Left lobe of liver (tissue), 2 donors: ENCODE results near the gene HMGN3. TPM values are rescaled to one million over a fixed set of nuclear protein-coding genes. Genes with fewer than 3 reads are reported as not detected.
"Not testable (repeated sequence)": the region's sequence is repeated elsewhere in the genome, so short reads cannot be mapped to it uniquely, and the experiment has no call there.

Experiments used
- ATAC-seq: fragments of 200-7000 bp; cut with Tn5 transposase; one replicate; pipeline ENCODE4 v1.9.1; 2020; ENCODE audit warnings: mild to moderate bottlenecking, moderate library complexity
- DNase-seq: peaks from one replicate; pipeline ENCODE4 v3.0.0-alpha.2; 2020; ENCODE audit warnings: low spot score
- total RNA-seq: library from RNA; stranded (reverse); gene quantifications from one replicate; pipeline ENCODE4 v1.2.1, GENCODE V29; 2021
- donor health status: DM: no; HTN: no; CAD: no; lungs with moderate emphysema.
- donor health status: DM: no; HTN: yes; CAD: no.

Gene HMGN3
- 32.4 TPM for total RNA-seq

- ATAC-seq (peak; percentile 88), DNase-seq (peak; percentile 98)
These were observed at the start of gene HMGN3 for GRCh38 chr6:79234150-79235022. Gene HMGN3, minus strand, starts transcription at chr6:79234682.

- DNase-seq, result no peak
These were observed 46.3 kb upstream of the HMGN3 start for GRCh38 chr6:79280756-79281155.

DNA sequence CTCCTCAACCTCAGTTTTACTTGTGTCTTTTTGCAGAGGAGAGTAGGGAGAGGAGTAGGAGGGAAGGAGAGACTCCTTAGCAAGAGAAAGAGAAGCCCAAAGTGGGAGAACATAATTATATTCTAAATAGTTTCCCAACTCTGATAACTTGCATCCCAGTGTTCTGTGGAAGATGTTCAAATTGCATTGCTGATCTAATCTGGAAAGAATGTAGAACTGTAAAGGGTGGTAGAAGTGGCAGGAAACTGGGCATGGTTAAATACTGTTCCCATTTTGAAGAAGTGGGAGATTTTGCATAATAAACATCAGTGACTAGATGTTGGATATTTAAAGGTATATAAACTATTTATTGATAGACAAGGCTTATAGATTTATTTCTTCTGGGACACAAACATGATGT is 42.6 kb upstream of the HMGN3 start:
- DNase-seq, result no peak
- no peak for ATAC-seq

More at GRCh38 chr6:79280756-79281155, 46.3 kb upstream of the HMGN3 start:
- peak; percentile 34 for ATAC-seq

DNA sequence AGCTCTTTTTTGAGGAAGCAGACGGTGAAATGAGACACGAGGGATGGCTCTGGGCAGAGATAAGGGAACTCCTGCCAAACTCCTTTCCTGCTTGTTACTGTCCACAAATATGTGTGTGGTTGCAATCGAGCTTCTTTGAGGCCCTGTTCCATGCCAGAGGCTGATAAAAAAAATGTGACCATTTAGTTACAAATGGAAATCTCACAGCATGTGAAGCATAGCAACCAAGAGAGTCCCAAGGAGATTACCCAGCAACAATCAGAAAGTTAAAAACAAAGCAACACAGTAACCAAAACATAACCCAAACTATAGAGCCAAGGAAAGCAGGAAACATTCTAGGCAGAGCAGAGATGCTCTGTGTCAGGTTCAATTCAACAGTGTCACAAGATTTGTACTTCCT is 35.4 kb upstream of the HMGN3 start:
- DNase-seq (no peak), ATAC-seq (no peak)

- DNase-seq (no peak), ATAC-seq (no peak)
These were observed 32.6 kb upstream of the HMGN3 start for GRCh38 chr6:79267128-79267527.

DNA sequence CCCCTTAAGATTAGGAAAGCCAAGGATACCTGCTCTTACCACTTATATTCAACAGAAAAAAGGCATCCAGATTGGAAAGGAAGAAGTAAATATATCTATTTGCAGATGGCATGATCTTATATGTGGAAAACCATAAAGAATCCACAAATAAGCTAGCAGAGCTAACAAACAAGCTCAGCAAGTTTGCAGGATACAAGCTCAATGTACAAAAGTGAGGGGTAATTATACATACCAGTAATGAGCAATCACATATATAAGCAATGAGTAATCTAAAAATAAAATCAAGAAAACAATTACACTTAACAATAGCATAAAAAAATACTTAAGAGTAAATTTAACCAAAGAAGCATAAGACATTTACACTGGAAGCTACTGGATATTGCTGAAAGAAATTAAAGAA is 31.6 kb upstream of the HMGN3 start:
- ATAC-seq (no peak), DNase-seq (no peak)

DNA sequence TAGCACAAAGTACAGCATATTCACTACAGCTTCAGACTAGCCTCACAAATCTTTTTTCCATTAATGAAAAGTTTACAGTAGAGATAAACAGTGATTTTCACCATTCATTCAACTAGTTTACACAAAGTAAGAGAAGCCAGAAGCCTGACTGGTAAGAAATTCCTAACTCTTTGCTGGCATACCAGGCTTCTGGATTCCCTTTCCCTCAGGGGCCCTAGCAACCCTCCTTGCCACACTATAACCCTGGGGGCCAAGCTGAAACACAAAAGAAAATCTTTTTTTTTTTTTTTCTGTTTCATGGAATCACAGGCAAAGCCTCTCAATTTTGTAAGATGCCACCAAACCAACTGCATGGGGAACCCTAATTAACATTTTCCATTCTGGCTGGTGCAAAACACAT is 28.9 kb upstream of the HMGN3 start:
- ATAC-seq (no peak), DNase-seq (no peak)

DNA sequence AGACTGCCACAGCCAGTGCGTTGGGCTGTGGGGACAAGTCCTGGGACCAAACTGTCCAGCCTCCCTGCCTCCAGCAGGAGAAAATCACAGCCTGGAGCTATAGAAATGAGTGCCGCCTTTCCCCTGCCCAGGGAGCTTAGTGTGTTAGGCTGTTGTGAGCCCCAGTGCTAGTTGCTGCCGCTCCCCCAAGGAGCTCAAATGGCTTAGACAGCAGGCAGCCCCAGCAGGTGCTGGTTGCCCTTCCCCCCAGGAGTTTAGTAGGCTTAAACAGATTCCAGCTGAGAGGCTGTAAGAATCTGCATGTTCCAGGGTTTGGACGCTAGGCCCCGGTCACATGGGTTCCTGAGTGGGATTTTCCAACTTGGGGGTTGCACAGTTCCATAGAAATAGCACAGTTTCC is 27.2 kb upstream of the HMGN3 start:
- DNase-seq, result no peak
- ATAC-seq, result no peak

DNA sequence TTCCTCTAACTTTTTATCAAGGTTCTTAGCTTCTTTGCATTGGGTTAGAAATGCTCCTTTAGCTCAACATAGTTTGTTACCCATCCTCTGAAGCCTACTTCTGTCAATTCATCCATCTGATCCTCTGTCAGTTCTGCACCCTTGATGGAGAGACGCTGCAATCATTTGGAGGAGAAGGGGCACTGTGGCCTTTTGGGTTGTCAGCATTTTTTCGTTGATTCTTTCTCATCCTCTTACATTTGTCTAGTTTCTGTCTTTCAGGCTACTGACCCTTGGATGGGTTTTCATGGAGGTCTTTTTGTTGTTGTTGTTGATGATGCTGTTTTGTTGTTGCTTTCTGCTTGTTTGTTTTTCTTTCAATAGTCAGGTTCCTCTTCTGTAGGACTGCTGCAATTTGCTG is 26.3 kb upstream of the HMGN3 start:
- no peak for ATAC-seq
- DNase-seq, result no peak

GRCh38 chr6:79257381-79258205 is 23.1 kb upstream of the HMGN3 start:
- ATAC-seq (no peak), DNase-seq (no peak)

GRCh38 chr6:79256770-79257169 is 22.3 kb upstream of the HMGN3 start:
- not testable (repeated sequence) for DNase-seq, ATAC-seq

DNA sequence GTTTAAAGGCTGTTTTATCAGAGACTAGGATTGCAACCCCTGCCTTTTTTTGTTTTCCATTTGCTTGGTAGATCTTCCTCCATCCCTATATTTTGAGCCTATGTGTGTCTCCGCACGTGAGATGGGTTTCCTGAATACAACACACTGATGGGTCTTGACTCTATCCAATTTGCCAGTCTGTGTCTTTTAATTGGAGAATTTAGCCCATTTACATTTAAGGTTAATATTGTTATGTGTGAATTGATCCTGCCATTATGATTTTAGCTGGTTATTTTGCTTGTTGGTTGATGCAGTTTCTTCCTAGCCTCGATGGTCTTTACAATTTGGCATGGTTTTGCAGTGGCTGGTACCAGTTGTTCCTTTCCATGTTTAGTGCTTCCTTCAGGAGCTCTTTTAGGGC is 20.6 kb upstream of the HMGN3 start:
- ATAC-seq, DNase-seq: not testable (repeated sequence)

- no peak for ATAC-seq
- DNase-seq, result no peak
These were observed 16.1 kb upstream of the HMGN3 start for GRCh38 chr6:79250559-79250958.

DNA sequence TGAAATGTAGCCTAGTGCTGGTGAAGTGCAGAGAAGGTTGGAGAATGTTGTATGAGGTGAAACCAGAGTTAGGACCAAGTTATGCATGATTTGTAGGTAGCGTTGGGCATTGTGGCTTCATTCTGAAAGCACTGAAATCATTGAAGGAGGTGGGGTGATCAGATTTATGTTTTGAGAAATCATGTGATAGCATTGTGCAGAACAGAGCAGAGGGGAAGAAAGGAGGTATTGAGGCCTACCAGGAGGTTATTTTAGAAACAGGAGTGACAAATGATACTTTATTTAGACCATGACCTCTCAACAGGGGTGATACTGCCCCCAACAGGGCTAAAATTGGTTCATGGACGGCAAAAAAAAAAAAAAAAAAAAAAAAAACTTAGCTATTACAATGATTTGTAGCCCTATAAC is 15.6 kb upstream of the HMGN3 start:
- ATAC-seq (peak; percentile 63), DNase-seq (no peak)

- DNase-seq, result no peak
- no peak for ATAC-seq
These were observed 14.7 kb upstream of the HMGN3 start for GRCh38 chr6:79249136-79249535.

GRCh38 chr6:79246891-79247290 is 12.4 kb upstream of the HMGN3 start:
- DNase-seq (no peak), ATAC-seq (no peak)

- no peak for DNase-seq
- no peak for ATAC-seq
These were observed 6.7 kb upstream of the HMGN3 start for GRCh38 chr6:79241228-79241627.

- ATAC-seq (no peak), DNase-seq (no peak)
These were observed 6.0 kb upstream of the HMGN3 start for GRCh38 chr6:79240509-79240908.

DNA sequence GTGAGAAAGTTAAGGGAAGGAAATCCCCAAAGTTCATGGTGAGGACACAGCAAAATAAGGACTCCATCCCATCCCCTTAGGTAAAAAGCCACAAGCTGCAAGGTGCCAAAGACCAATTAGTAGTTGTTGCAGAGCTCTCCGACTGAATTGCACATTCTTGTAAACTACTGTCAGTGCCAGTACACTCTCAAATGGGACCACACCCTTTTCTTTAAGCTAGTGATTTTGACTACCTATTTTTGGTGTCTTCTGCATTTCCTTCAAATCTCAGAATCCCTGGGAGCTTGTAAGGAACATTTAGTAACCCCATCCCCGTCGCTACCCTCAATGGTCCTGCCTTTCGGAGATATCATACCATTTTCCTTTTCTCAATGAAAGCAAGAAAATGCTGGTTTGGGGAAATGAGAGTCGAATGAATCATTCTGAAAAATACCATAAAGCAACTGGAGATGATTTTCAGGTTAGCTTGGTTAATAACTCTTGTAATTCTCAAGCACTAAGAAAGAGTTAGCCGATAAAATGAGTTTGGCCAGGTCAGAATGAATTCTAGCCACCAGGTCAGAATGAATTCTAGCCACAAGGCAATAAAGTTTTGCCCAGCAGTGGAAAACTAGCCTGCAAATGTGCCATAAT is 5.2 kb upstream of the HMGN3 start:
- no peak for ATAC-seq
- DNase-seq, result no peak

DNA sequence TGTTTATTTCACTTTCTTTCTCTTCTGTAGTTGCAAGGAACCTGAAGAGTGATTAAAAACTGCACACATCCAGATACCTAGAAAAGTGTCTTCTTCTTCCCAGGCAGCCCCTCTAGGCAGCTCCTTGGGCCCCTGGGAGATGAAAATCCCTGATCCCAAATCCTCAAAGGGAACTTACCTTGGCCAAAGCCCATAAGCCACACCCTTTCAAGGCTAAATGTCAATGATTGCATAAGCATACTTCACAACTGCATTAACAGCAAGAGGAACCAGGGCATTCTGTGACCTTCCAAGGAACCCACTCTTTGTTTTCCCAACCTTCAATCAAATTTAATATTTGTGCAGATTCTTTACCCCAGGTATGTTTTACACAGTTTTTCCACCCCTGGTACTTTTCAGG is 4.4 kb upstream of the HMGN3 start:
- ATAC-seq, result no peak
- DNase-seq, result no peak

- DNase-seq (no peak), ATAC-seq (no peak)
These were observed 2.2 kb upstream of the HMGN3 start for GRCh38 chr6:79236711-79237110.
